Endothelial cell of umbilical vein (primary cell): ENCODE data around the gene ANO9. TPM values are rescaled to one million over a fixed set of nuclear protein-coding genes. Genes with fewer than 3 reads are reported as not detected.

Source experiments
- BruUV-seq: library from RNA; stranded (reverse); fragments of 400-500 nt; replicated peaks from 2 replicates; lab custom pipeline; 2021; lab: Mats Ljungman, UMichigan
- CTCF ChIA-PET: fragments of 300-600, 350-600 bp; sonication (Branson Sonifier 250); formaldehyde crosslinking; loops from one replicate; lab custom pipeline; 2021; ENCODE audit warnings: antibody characterized with exemption, inconsistent platforms; lab: Charles Lee
- POLR2A ChIA-PET: fragments of 300-600, 350-600 bp; sonication (Branson Sonifier 250); formaldehyde crosslinking; loops from one replicate; lab custom pipeline; 2021; ENCODE audit warnings: antibody characterized with exemption, inconsistent platforms; lab: Charles Lee
- DNase-seq: peaks from one replicate; pipeline ENCODE4 v3.0.0-alpha.2; 2011; ENCODE audit warnings: low read depth, low spot score
- FAIRE-seq: peaks from 2 replicates; lab custom pipeline; 2011; peaks lifted over from hg19 to GRCh38; lab: Jason Lieb, UNC
- H2AFZ ChIP-seq: 2 replicates; pipeline ENCODE4 v1.6.0; 2012; ENCODE audit warnings: low read depth, low read length, control low read depth, inconsistent platforms
- H3K27ac ChIP-seq: 2 replicates; pipeline ENCODE4 v1.5.1; 2011; ENCODE audit warnings: low read depth, mild to moderate bottlenecking, control low read depth, low read length, moderate library complexity; ENCODE audit not compliant: insufficient read depth
- H3K27me3 ChIP-seq, 2 experiments: 2 replicates each; pipeline versions ENCODE4 v1.6.0 to v1.6.1; 2011; ENCODE audit warnings: low read length in 2 of 2, mixed read lengths in 1 of 2; ENCODE audit not compliant: control insufficient read depth in 2 of 2, insufficient read depth in 2 of 2
- H3K36me3 ChIP-seq, 2 experiments: 2 replicates in 1 of 2; 3 replicates in 1 of 2; pipeline ENCODE4 v1.5.1; 2011; ENCODE audit warnings: low read length in 2 of 2, mild to moderate bottlenecking in 1 of 2, moderate library complexity in 1 of 2; ENCODE audit not compliant: control insufficient read depth in 2 of 2, insufficient read depth in 2 of 2; ENCODE audit errors: extremely low read depth in 1 of 2
- H3K4me1 ChIP-seq: 3 replicates; pipeline ENCODE4 v1.5.1; 2011; ENCODE audit warnings: mild to moderate bottlenecking, low read length; ENCODE audit not compliant: control insufficient read depth, insufficient read depth; ENCODE audit errors: extremely low read depth
- H3K4me2 ChIP-seq: 2 replicates; pipeline ENCODE4 v1.6.1; 2011; ENCODE audit warnings: low read length, control low read depth, mixed read lengths; ENCODE audit not compliant: insufficient read depth
- H3K4me3 ChIP-seq, 3 experiments: fragments of 200-600 bp in 1 of 3; sonication (generic), shearing (Covaris generic) in 1 of 3; replicated peaks in 1 of 3; 2 replicates each; pipeline ENCODE4 v1.5.1; 2011 to 2016; ENCODE audit warnings: control low read depth in 3 of 3, low read length in 3 of 3, mild to moderate bottlenecking in 2 of 3, inconsistent platforms in 1 of 3, low read depth in 1 of 3, moderate library complexity in 1 of 3; ENCODE audit not compliant: insufficient read depth in 1 of 3
- H3K79me2 ChIP-seq: 2 replicates; pipeline ENCODE4 v1.6.0; 2012; ENCODE audit warnings: low read length, inconsistent platforms; ENCODE audit not compliant: control insufficient read depth, insufficient read depth
- H3K9ac ChIP-seq: replicated peaks from 2 replicates; pipeline ENCODE3; 2011; ENCODE audit warnings: low read length, control low read depth; ENCODE audit not compliant: insufficient read depth; ENCODE audit errors: extremely low read depth
- H3K9me1 ChIP-seq: replicated peaks from 3 replicates; pipeline ENCODE4 v1.6.0; 2011; ENCODE audit warnings: mild to moderate bottlenecking, low read length; ENCODE audit not compliant: control insufficient read depth, insufficient read depth; ENCODE audit errors: extremely low read depth
- H3K9me3 ChIP-seq: replicated peaks from 2 replicates; pipeline ENCODE4 v1.5.1; 2012; ENCODE audit warnings: low read length, inconsistent platforms; ENCODE audit not compliant: control insufficient read depth, insufficient read depth
- H4K20me1 ChIP-seq: replicated peaks from 2 replicates; pipeline ENCODE3; 2011; ENCODE audit warnings: mild to moderate bottlenecking, low read length; ENCODE audit not compliant: control insufficient read depth, insufficient read depth; ENCODE audit errors: extremely low read depth
- EZH2 ChIP-seq: IDR thresholded peaks from 2 replicates; pipeline ENCODE4 v1.6.1; 2012; ENCODE audit warnings: borderline replicate concordance, low read depth, mild to moderate bottlenecking, moderate library complexity, low read length, inconsistent platforms; ENCODE audit not compliant: severe bottlenecking
- FOS ChIP-seq: IDR thresholded peaks from 2 replicates; pipeline ENCODE4 v1.6.1; 2011; ENCODE audit warnings: mild to moderate bottlenecking, low read length, moderate library complexity, borderline replicate concordance; ENCODE audit not compliant: insufficient read depth
- GATA2 ChIP-seq: IDR thresholded peaks from 2 replicates; pipeline ENCODE4 v1.7.0; 2011; ENCODE audit warnings: low read depth, mild to moderate bottlenecking, moderate library complexity, mixed read lengths, low read length; ENCODE audit not compliant: insufficient read length, insufficient read depth
- JUN ChIP-seq: IDR thresholded peaks from 2 replicates; pipeline ENCODE4 v1.6.1; 2011; ENCODE audit warnings: borderline replicate concordance, low read depth; ENCODE audit not compliant: insufficient read length, insufficient read depth
- MYC ChIP-seq: IDR thresholded peaks from one replicate; pipeline ENCODE4 v1.6.1; 2011; ENCODE audit warnings: mild to moderate bottlenecking, low read depth, low read length
- POLR2A ChIP-seq: IDR thresholded peaks from 2 replicates; pipeline ENCODE4 v1.6.1; 2012; ENCODE audit warnings: low read depth, mild to moderate bottlenecking, control low read depth, low read length
- POLR2AphosphoS5 ChIP-seq: IDR thresholded peaks from 2 replicates; pipeline ENCODE4 v1.6.1; 2012; ENCODE audit warnings: low read depth, mild to moderate bottlenecking, control low read depth, low read length, moderate library complexity; ENCODE audit not compliant: insufficient read depth
- dilution Hi-C: fragments of 300-500 bp; cut with MboI; formaldehyde crosslinking; loops from one replicate; pipeline ENCODE4 v1.15.0; 2019; ENCODE audit warnings: low sequenced_read_pairs; ENCODE audit not compliant: extremely low pct_ligation_motif_present
- intact Hi-C: fragments of 100-400 bp; cut with micrococcal nuclease; formaldehyde crosslinking; loops from one replicate; pipeline ENCODE4 v1.10.0; 2022
- polyA plus RNA-seq, 4 experiments: library from polyadenylated mRNA; depleted of rRNA in 3 of 4; stranded (reverse) in 3 of 4; unstranded in 1 of 4; fragments of >200 nt; gene quantifications; 2 replicates each; pipeline versions ENCODE4 v1.2.1 to v1.2.3, GENCODE V29; 2011 to 2012; ENCODE audit warnings: missing spikeins in 1 of 4
- total RNA-seq: library from RNA; stranded (reverse); gene quantifications from 2 replicates; pipeline ENCODE4 v1.2.3, GENCODE V29; 2021
- TF ChIP-seq, protein P1 (sequence below): IDR thresholded peaks from 2 replicates; pipeline ENCODE4 v1.6.1; 2011; ENCODE audit not compliant: insufficient read depth, insufficient read length
- TF ChIP-seq, protein P2 (sequence below), 2 donors: IDR thresholded peaks; 1 replicate in 1 of 2; 2 replicates in 1 of 2; pipeline ENCODE4 v1.5.1; 2011; ENCODE audit warnings: low read length in 2 of 2, mild to moderate bottlenecking in 2 of 2, moderate library complexity in 2 of 2, control low read depth in 1 of 2, inconsistent platforms in 1 of 2, low read depth in 1 of 2; ENCODE audit not compliant: insufficient read depth in 1 of 2; ENCODE audit errors: extremely low read depth in 1 of 2

Gene ANO9
- total and polyA plus RNA-seq, 2 donors (not counting 3 experiments of a cell fraction or from before 2014, with no cell fraction given) = 0.23 TPM; not detected in 1

DNA sequence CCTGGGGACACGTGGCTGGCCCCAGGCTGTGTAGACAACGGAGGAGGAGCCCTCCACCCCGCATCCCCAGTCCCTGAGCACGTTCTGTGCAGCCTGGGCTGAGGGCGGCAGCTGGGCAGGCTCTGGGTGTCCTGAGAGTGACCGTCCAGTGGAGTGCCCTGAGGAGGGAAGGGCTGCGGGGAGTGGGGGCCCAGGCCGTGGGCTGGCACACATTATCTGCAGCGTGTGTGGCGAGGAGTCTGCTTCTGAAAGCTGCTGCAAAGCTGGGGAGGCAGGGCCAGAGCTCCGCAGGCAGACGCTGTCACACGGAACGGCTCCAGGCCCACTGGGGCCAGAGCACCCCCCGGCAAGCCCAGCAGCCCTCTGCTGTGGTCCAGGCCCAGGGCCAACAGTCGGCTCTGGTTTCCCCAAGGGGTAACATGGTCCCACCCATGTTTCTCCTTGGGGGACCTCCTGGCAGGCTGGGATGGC is 835 bp upstream of the ANO9 start:
- H3K4me1 ChIP-seq = no peaks in the 10 kb centered on the region
- no peaks in the 10 kb centered on the region for H4K20me1 ChIP-seq
- H3K36me3 ChIP-seq = no peaks in the 10 kb centered on the region
- no peaks in the 10 kb centered on the region for H3K9me3 ChIP-seq
- H3K4me3 ChIP-seq = no peak overlapping the region
- H3K4me2 ChIP-seq = no peak overlapping the region
- intact Hi-C loops = no loop called here
- H3K9me1 ChIP-seq = no peaks in the 10 kb centered on the region
- TF ChIP-seq EZH2 = no peak
- TF ChIP-seq, protein P1, sequence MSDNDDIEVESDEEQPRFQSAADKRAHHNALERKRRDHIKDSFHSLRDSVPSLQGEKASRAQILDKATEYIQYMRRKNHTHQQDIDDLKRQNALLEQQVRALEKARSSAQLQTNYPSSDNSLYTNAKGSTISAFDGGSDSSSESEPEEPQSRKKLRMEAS = no peak
- no peak for TF ChIP-seq FOS
- TF ChIP-seq GATA2 = no peak
- TF ChIP-seq POLR2AphosphoS5 = no peak
- TF ChIP-seq POLR2A = no peak
- TF ChIP-seq, protein P2, sequence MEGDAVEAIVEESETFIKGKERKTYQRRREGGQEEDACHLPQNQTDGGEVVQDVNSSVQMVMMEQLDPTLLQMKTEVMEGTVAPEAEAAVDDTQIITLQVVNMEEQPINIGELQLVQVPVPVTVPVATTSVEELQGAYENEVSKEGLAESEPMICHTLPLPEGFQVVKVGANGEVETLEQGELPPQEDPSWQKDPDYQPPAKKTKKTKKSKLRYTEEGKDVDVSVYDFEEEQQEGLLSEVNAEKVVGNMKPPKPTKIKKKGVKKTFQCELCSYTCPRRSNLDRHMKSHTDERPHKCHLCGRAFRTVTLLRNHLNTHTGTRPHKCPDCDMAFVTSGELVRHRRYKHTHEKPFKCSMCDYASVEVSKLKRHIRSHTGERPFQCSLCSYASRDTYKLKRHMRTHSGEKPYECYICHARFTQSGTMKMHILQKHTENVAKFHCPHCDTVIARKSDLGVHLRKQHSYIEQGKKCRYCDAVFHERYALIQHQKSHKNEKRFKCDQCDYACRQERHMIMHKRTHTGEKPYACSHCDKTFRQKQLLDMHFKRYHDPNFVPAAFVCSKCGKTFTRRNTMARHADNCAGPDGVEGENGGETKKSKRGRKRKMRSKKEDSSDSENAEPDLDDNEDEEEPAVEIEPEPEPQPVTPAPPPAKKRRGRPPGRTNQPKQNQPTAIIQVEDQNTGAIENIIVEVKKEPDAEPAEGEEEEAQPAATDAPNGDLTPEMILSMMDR (IDR thresholded peaks at IDR 0.05; ENCODE audit: extremely low read depth in 1 of 2, insufficient read depth in 1 of 2, low read depth in 1 of 2, low read length in 2 of 2) = no peak
- TF ChIP-seq MYC = no peak
- no peak for TF ChIP-seq JUN
- H3K27me3 ChIP-seq = peaks cover 0 to 2% of the 10 kb centered on the region in 2 experiments
- POLR2A ChIA-PET = no interaction called here
- BruUV-seq = no TSS peak
- no peaks in the 10 kb centered on the region for H3K79me2 ChIP-seq
- FAIRE-seq (no peak), DNase-seq (no peak)
- no peak overlapping the region for H3K9ac ChIP-seq
- dilution Hi-C loops = no loop called here
- CTCF ChIA-PET = interaction anchor here (0.6 to 1.1 kb wide), 3 partner anchors 15 to 138 kb away, joined by 3 to 6 read pairs (median 5); no protein-coding TSS in a partner anchor
- no peak overlapping the region for H2AFZ ChIP-seq
- no peak overlapping the region for H3K27ac ChIP-seq
